ENCODE results near the gene RAP1GAP2.

RAP1GAP2 gene

DNA sequence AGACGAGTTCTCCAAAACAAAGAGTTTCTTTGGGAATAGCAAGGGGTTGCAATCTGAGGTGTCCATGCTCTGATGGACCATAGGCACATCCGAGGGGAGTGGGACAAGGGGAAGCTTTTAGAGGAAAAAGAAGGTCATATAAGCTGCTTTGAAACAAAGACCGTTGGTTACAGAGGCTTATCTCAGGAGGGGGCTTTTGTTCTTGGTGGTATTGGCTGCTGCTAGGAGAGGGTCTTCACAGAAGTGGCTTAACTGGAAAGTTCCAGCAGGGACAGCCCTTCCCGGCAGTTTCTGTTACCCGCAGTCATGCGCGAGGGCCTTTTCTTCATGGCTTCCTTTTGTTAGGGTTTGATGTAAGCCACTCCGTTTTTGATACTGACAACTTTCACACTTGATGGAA, 76.0 kb downstream of the RAP1GAP2 start:
- no peak for DNase-seq (ENCODE audit: low read depth)
- no peak overlapping the region for H3K4me3 ChIP-seq (ENCODE audit: low read length)
- TF ChIP-seq, protein P1, sequence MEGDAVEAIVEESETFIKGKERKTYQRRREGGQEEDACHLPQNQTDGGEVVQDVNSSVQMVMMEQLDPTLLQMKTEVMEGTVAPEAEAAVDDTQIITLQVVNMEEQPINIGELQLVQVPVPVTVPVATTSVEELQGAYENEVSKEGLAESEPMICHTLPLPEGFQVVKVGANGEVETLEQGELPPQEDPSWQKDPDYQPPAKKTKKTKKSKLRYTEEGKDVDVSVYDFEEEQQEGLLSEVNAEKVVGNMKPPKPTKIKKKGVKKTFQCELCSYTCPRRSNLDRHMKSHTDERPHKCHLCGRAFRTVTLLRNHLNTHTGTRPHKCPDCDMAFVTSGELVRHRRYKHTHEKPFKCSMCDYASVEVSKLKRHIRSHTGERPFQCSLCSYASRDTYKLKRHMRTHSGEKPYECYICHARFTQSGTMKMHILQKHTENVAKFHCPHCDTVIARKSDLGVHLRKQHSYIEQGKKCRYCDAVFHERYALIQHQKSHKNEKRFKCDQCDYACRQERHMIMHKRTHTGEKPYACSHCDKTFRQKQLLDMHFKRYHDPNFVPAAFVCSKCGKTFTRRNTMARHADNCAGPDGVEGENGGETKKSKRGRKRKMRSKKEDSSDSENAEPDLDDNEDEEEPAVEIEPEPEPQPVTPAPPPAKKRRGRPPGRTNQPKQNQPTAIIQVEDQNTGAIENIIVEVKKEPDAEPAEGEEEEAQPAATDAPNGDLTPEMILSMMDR (conservative IDR thresholded peaks at IDR 0.05; ENCODE audit: low read depth, low read length) = no peak

DNA sequence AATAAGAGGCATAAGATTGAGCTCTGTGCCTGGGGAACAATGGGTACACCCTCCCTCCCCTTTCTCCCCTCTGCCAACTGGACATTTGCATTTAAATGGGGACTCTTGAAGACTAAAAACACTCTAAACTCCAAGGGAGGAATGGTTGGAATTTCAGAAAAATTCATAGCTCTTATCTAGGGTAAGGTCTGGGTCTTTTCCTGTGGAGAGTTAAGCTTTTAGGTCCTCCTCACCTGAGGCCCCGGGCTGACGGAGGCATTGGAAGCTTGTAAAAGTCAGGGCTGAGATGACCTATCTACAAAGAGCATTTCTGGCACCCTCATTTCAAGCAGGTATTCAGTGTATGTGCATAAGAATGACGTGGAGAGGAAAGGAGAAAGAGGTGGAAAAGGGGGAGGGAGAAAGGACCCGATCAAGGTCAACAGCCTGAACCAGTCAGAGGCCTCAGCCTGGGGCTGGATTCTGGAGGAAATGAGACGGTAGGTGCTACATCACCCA, 78.0 kb downstream of the RAP1GAP2 start:
- TF ChIP-seq, protein P1 (conservative IDR thresholded peaks at IDR 0.05; ENCODE audit: low read depth, low read length) = no peak
- DNase-seq (ENCODE audit: low read depth) = no peak
- no peak overlapping the region for H3K4me3 ChIP-seq (ENCODE audit: low read length)

DNA sequence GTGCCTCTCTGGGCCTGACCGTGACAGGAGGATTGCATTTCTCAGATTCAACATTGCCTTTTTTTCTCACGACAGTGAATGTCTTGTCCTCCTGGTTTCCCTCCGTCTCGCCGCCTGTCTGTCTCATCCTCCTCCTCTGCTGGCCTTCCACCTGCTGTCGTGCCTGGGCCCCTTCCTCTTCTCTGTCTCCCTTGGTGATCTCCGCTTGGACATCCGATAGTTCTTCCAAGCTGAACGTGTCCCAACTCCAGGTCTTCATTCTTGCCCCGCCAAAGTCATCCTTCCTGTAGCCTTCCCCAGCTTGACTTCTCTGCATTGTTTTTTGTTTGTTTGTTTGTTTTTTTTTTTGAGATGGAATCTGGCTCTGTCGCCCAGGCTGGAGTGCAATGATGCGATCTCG, 79.4 kb downstream of the RAP1GAP2 start:
- DNase-seq (ENCODE audit: low read depth) = no peak
- no peak overlapping the region for H3K4me3 ChIP-seq (ENCODE audit: low read length)
- TF ChIP-seq, protein P1 (conservative IDR thresholded peaks at IDR 0.05; ENCODE audit: low read depth, low read length) = no peak

DNA sequence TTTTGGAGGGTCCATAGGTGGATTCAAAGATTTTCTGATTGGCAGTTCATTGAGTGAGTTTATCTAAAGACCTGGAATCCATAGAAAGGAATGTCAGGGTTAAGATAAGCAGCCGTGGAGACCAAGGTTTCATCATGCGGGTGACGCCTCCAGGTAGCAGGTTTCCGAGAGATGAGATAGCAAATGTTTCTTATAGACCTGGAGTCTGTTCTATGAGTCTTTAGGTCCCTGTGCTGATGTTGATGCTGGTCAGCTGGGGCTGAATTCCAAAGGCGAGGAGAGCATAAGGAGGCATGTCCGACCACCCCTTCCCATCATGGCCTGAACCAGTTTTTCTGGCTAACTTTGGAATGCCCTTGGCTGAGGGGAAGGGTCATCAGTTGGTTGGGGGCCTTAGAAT, 80.2 kb downstream of the RAP1GAP2 start:
- TF ChIP-seq, protein P1 (conservative IDR thresholded peaks at IDR 0.05; ENCODE audit: low read depth, low read length) = no peak
- no peak for DNase-seq (ENCODE audit: low read depth)
- H3K4me3 ChIP-seq (ENCODE audit: low read length) = no peak overlapping the region

DNA sequence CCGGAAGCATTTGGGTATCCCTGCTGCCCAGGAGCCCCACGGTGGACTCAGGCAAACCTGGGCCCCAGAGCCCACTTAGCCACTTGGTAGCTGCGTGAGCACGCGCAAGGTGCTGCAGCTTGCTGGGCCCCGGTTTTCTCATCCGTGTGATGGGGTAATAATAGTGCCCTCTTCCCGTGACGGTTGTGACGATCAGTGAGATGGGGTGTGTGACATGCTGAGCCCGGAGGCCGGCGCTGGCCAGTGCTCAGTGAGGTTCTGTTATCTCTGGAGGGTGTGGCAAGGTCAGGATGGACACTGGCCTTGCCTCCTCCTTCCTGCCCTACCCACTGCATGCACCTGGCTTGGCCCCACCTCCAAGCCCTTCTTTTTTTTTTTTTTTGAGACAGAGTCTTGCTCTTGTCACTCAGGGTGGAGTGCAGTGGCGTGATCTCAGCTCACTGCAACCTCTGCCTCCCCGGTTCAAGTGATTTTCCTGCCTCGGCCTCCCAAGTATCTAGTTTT, 82.6 kb downstream of the RAP1GAP2 start:
- no peak for DNase-seq (ENCODE audit: low read depth)
- TF ChIP-seq, protein P1 (conservative IDR thresholded peaks at IDR 0.05; ENCODE audit: low read depth, low read length) = no peak
- no peak overlapping the region for H3K4me3 ChIP-seq (ENCODE audit: low read length)

DNA sequence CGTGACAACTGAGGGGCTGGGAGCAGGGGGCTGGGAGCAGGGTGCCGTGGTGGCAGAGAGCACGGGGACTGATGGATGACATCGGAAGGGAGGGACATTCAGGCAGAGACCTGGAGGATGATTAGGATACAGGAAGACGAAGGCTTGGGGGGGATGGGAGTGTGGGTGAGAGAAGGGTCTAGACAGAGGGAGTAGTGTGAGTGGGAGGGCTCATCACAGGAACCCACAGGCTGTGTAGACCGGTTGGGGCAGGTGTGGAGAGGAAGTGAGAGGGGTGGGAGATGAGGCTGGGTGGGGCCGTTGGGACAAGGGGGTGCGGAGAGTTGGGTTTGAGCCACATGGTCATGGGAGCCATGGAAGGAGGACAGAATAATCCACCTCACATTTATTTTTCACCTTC, 83.8 kb downstream of the RAP1GAP2 start:
- DNase-seq (ENCODE audit: low read depth) = no peak
- TF ChIP-seq, protein P1 (conservative IDR thresholded peaks at IDR 0.05; ENCODE audit: low read depth, low read length) = no peak
- H3K4me3 ChIP-seq (ENCODE audit: low read length) = no peak overlapping the region

DNA sequence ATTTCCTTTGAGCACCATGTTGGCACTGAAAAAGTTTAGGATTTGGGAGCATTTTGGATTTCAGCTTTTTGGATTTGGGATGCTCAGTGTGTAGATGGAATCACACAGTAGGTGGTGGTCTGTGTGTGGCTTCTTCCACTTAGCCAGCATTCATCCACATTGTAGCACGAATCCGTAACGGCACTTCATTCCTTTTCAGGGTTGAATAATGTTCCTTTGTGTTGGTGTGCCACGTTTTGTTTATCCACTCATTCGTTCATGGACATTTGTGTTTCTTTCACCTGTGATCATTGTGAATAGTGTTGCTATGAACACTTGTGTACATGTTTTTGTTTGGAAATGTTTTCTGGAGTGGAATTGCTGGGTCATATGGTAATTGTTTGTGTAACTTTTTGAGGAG, 85.1 kb downstream of the RAP1GAP2 start:
- TF ChIP-seq, protein P1 (conservative IDR thresholded peaks at IDR 0.05; ENCODE audit: low read depth, low read length) = no peak
- no peak for DNase-seq (ENCODE audit: low read depth)
- no peak overlapping the region for H3K4me3 ChIP-seq (ENCODE audit: low read length)

Data from retinal pigment epithelial cell (primary cell).